ENCODE measurements around the gene CCM2.

Gene CCM2

DNA sequence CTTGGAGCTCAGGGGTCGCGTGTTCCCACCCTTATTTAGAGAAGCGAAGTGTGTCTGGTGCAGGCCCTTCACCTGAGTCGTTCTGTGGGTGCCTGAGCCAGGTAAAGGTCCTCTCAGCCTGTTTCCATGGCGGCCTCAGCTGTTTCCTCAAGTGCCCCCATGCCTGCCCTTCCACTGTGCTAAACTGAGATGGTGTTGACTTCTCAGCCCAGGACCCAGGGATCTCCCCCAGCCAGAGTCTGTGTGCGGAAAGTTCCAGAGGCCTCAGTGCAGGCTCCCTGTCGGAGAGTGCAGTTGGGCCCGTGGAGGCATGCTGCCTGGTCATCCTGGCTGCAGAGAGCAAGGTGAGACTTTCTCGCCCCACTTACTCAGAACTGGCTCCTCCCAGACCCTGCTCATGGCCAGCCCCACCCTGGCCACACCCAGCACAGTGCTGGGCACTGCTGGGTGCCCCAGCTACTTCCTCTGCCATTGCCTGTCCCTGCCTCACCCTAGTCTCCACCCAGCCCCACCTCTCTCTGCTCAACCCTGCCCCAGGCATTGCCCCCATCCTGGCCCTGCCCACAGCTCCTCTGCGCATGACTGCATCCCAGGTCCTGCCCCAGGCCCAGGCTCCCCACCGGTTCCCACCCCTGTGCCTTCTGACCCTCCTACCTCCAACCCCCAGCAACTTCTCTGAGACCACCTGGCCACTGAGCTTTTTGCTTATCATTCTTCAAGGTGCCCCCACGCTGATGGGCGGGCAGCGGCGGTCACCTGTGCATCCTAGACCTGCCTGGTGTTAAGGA is 68.4 kb downstream of the CCM2 start:
- no peak for DNase-seq

DNA sequence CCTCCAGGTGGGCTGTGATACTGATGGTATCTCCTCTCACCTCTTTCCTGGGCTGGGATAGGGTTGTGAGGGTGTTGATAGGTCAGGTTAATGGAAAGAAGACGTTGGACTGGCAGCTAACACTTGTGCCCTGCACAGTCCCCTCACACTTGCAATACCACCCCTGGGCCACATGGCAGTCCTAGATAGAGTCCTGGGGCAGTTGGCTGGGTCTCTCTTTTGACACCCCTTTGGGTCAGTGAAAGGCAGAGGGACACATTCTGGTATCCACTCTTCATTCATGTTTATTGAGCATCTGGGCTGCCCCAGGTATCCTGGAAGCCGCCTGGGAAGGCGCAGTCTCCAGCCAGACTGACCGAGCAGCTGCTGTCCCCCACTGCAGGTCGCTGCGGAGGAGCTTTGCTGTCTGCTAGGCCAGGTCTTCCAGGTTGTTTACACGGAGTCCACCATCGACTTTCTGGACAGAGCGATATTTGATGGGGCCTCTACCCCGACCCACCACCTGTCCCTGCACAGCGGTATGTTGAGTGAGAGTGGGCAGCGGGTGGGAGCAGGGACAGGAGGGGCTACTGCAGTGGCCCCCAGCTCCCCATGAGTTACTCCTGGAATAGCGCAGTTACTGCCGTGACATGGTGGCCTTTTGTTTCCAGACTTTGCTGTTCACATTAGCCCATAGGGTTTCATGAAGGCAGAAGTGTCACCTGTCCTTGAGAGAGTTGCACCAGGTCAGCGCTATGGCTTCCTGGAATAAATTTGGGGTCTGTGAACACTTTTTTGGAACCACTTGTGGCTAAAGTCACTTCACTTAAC is 69.6 kb downstream of the CCM2 start:
- DNase-seq, result no peak

DNA sequence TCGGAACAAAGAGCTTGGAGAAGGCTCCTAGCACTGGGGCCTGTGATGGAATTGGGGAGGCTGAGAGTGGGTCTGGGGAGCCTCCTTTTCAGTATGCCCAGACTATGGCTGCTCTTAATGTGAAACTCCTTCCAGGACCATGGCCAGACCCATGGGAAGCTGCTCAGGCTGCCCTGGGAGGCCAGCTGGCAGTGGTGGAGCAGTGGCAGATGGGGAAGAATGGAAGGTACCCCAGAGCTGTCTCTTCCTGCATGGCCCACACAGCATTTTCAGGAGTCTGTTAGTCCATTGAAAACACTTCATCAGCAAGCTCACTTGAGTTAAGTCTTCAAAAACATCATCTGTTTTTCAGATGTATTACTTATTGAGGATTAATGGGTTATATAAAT is 70.2 kb downstream of the CCM2 start:
- no peak for DNase-seq

DNA sequence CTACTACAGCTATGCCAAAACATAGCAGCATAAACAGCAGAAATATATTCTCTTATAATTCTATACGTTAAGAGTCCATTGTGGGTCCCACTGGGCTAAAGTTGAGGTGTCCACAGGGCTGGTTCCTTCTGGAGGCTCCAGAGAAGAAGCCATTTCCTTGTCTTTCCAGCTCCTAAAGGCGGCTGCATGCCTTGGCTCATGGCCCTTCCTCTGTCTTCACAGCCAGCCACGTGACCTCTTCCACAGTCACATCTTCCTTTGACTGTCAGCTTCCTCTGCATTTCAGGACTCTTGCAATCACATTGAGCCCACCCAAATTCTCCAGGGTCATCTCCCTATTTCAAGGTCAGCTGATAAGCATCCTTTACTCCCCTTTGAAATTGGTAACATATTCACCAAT is 71.5 kb downstream of the CCM2 start:
- DNase-seq, result no peak

DNA sequence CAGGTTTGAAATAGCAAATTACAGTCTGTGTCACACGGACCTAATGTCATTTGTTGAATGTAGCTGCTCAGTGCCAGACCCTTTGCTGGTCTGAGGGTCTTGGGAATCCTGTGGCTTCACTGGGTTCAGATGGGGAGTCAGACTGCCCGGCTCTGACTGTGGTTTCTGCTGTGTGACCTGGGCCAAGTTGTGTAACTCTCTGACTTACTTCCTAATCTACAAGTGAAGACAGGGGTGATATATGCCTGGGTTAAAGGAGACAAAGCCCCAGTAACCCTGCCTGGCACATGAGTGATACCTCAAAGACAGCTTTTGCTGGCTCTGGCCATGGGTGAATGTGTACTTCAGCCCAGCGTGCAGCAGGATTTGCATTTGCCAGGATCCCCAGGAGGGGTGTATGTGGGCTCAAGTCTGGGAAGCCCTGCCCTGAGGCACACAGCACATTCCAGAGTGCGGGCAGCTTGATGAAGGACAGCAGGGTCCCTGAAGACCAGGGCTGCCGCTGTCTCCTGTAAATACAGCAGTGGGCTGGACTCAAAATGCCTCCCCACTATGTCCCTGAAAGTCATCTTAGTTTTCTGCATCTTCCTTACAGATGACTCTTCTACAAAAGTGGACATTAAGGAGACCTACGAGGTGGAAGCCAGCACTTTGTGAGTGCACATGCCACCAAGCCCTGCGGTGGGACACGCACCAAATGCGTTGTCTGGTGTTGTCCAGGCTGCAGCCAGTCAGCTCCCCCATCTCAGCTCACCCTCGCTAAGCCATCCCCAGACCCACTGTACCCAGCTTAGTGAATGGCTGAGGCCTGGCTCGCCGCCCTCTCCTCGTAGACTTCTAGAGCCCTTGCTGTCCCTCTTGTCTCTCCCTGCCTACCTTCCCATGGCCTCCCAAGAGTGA is 72.4 kb downstream of the CCM2 start:
- DNase-seq, result no peak

DNA sequence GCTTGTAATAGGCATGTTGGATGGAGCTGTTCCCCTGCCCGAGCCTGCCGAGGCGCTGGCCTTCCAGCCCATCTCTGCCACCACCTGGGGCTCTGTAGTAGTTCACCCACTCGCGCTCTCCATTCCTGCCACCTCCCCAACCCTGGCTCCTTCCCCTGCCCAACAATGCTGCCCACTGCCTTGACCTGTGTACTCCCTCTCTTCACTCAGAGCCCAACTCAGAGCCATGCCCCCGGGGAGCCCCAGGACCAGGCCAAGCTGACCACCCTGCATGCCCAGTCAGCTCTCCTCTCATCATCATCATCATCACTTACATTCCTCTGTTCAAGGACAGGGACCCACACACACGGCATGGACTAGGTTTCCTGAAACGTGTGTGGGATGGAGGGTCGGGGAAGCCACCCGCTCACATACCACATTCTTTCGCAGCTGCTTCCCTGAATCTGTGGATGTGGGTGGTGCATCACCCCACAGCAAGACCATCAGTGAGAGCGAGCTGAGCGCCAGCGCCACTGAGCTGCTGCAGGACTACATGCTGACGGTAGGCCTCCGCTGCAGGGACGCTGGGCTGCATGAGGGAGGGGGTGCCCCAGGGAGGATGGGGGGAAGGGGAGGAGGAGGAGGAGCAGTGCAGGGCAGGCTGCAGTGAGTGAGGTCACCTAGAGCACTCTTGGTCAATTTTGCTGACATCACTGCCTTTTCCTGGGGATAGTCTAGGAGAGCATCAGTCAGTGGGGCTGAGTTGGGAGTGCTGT is 73.2 kb downstream of the CCM2 start:
- no peak for DNase-seq

DNA sequence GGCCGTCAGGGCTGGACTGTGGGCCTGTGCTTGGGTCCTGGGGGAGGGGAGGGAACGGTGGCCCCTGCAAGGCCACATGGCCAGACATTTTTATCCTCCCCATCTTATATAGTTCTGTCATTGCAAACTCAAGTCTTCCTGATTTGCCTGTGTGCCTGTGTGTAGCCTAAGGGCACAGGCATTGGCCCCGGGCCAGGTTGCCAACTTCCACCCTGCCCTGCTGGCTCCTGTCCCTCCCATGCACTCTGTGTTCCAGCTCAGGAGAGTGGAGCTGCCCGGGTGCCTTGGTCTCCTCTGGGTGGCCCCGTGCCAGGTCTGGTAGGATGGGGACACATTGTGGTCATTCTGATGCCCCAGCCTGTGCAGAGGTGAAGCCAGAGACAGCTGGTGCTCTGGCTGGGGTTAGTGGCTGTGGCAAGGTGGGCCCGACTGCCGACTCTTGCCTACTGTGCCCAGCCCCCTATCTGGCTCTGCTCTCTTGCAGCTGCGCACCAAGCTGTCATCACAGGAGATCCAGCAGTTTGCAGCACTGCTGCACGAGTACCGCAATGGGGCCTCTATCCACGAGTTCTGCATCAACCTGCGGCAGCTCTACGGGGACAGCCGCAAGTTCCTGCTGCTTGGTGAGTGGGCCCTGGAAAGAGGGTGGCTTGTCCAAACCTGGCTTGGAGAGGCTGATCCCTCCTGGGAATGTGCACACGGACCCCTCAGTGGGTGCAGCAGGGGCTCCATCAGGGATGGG is 74.0 kb downstream of the CCM2 start:
- DNase-seq, result no peak

DNA sequence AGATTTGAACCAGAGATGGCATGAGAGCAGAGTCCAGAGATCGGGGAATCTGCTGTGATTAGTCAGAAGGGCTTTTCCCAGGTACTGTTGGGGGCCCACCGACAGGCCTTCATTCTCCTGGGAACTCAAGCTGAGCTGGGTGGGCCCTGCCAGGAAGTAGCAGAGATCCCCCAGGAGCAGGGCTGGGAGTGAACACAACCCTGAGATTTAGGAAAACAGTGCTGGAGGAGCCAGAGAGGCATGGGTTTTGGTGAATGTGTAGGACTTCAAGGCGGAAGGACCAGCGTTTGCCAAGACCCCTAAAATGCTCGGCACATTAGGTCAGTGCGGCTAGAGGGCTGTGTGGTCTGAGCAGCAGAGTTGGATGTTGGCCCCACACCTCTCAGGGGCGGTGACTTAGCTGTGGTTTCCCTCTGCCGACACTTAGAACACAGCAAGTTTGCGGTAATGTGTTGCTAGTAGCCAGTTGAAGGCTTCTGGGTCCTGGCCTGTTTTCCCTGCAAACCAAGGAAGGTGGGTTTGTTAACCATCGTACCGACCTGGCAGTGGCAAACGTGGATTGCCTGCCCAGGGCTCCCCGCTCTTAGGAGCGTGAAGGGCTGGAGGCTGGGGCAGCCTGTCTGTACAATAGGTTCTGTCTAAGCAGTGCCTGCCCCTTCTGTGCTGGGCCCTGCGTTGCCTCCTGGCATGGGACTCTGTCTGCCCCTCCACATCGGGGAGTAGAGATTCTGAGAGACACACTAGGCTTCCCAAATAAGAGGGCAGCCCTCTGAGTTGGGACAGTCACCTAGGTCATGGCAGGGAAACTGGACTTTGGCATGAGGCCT is 74.7 kb downstream of the CCM2 start:
- DNase-seq, result no peak

DNA sequence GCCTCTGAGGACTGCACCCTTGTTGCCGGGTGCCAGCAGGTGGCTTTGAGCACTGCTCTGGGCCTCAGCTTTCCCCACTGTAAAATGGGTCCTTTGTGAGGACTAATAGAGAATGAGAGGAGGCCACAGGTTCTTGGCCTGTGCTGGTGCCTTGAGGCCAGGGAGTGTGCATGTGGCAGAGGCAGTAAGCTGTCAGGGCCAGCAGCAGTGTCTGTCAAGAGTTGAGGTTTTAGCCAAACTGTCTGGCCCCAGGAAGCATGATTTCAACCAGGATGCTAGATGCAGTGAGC is 75.3 kb downstream of the CCM2 start:
- no peak for DNase-seq

DNA sequence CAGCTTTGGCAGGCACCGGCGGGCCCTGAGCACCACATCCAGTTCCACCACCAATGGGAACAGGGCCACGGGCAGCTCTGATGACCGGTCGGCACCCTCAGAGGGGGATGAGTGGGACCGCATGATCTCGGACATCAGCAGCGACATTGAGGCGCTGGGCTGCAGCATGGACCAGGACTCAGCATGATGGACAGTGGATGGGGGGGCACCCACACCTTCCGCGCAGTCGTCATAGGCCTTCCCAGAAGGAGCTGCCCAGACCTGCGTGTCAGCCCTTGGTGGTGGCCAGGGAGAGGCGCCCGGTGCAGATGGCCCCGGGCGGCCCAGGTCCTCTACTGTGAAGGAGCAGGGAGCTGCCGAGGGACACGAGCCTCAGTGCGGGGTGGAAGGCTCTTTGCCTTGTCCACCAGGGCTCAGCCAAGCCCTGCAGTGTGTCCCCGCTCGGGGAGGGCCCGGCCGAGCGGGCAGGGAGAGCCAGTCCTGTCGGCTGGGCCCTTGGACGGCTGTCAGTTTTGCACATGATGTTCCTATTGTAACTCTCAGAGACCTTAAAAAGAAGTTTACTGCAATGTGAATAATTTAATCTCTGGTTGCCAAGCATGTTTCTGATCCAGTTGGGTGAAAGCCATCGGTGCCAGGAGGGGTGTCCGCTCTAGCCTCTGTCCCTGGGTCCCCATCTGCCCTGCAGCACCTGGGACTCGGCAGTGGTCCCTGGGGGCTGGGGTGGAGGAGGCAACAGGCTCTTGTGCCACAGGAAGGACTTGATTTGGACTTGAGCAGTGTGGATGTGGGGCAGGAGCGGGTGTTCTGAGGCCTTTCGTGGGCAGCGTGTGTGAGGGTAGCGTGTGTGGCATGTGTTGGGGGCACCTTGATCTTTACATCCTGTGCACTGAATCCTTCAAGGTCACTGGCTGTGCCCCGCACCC is 76.1 kb downstream of the CCM2 start:
- DNase-seq, result no peak

DNA sequence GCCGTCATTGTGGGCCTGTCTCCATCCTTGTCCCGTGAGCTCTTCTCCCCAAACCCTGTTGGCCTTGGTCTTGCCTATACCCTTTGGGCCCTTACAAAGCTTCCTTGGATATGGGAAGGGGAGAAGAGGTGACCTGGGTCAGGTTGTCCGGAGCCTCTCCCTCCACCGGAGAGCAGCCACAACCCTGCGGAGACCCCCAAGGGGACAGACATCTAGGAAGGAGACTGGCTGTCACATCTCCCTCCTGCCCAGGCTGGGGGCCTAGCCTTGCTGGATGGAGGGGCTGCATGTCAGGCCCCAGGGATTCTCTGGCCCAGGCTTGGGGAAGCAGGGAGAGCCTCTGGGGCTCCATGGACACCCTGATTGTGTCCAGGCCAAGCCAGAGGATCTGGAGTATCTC is 76.9 kb downstream of the CCM2 start:
- DNase-seq, result no peak

DNA sequence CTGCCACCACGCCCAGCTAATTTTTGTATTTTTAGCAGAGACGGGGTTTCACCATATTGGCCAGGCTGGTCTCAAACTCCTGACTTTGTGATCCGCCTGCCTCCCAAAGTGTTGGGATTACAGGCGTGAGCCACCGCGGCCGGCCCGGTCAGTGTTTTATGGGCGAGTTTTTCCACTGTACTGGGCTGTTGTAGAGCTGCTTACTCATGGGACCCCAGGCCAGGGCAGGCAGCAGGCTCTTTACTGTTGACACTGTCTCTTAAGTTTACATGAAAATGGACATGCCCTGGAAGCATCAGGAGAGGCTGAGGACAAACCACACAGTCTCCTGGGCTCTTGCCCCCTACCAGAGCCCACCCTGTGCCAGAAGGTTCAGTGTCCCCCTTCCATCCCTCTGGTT is 77.6 kb downstream of the CCM2 start:
- DNase-seq, result no peak

DNA sequence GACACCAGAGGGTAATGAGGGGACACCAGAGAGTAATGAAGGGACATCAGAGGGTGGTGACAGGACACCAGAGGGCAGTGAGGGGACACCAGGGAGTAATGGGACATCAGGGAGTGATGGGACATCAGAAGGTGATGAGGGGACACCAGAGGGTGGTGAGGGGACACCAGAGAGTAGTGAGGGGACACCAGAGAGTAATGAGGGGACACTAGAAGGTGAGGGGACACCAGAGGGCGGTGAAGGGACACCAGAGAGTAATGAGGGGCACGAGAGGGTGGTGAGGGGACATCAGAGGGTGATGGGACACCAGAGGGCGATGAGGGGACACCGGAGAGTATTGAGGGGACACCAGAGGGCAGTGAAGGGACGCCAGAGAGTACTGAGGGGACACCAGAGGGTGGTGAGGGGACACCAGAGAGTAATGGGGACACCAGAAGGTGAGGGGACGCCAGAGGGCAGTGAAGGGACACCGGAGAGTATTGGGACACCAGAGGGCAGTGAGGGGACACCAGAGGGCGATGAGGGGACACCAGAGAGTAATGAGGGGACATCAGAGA is 78.2 kb downstream of the CCM2 start:
- no peak for DNase-seq

DNA sequence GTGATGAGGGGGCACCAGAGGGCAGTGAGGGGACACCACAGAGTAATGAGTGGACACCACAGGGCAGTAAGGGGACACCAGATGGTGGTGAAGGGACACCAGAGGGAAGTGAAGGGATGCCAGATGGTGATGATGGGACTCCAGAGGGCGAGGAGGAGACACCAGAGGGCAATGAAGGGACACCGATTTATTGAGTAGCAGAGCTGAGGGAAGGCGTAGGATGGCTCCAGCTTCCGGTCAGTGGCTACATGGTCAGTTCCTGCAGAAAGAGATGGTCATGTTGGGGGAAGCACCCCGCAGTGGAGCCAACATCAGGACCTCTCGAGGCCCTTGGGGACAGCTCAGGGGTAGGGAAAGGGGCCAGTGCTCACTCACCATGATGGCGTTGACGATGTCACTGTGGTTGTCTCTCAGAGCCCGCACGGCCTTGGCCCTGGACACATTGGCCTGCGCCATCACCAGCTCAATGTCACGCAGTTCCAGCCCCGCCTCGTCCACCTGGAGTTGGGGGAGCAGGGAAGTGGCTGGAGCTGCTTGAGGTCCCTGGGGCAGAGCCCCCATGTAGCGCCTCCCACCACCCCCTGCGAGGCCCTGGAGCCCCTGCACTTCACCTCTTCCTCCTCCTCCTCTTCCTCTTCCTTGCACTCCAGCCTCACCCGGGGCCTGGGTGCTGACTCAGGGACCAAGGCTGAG is 80.4 kb downstream of the CCM2 start:
- no peak for DNase-seq

DNA sequence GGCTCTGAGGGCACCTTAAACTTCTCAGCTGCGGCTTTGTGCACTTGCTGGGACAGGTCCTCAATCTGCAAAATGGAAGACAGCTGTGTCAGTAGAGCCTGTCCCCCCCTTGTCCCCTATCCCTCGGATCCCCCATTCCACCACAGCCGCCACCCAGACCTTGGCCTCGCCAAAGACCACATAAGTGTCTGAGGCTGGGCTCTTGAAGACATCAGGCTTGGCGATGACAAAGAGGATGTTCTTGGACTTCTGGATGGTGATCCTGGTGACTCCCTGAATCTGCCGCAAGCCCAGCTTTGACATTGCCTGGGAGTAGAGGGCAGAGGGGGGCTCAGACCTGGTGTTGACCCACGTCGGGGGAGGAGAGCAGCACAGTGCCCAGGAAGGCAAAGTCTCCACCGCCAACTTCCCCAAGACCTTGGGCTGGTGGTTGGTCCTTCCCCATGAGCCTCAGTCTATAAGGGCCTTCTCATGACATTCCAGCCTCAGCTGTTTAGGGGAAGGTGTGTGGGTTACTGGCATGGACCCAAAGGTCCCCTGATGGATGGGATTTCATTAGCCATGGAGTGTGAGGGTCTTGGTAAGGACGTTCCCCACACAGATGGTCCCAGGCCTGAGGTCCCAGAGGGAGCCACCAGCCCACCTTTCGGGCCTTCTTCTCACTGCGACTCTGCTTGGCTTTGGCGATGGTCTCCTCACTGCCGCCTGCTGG is 81.1 kb downstream of the CCM2 start:
- DNase-seq, result no peak

DNA sequence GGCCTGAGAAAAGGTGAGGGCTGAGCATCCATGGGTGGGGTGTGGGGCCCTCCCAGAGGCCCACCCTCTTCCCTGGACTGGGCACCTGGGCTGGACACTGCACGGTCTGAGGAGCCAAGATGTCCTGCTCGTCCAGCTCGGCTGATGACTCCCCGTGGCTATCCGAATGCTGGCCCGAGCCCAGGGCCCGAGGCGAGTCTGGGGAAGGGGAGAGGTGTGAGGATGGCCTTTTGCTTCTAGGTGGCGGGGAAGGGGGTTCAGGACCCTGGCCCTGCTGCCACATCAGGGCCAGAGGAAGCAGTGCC is 81.6 kb downstream of the CCM2 start:
- DNase-seq, result no peak

DNA sequence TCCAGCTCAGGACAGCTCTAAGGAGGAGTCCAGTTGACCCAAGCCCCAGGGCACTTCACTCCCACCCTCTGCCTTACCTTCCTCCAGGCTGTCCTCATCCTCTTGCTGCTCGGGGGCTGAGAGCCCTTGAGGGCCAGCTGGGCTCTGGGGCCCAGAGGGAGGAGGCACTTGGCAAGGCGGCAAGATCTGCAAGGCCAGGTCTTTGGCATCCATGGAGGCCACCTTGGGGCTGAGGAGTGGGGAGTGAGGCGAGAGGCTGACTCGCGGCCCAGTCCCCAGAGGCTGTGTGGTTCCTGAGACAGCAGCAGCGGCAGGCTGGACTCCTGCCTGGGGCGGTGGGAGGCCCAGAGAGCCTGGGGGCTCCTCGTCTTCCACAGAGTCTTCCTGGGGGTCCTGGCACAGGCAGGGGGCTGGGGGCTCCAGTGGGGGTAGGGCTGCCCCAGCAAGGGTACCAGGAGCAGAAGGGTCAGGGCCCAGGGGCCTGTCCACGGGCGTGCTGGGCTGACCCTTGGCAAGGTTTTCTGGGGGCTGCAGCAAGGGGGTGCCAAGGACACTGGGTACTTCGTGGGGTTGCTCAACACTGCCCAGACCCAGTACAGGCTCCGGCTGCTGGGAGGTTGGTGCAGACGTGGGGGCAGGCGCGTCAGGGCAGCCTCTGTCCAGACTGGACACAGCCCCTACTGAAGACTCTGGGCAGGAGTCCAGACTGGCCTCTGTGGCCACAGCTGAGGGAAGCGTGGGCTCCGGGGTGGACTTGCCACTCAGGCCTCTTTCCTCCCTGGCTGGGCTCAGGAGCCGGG is 82.2 kb downstream of the CCM2 start:
- DNase-seq, result no peak

DNA sequence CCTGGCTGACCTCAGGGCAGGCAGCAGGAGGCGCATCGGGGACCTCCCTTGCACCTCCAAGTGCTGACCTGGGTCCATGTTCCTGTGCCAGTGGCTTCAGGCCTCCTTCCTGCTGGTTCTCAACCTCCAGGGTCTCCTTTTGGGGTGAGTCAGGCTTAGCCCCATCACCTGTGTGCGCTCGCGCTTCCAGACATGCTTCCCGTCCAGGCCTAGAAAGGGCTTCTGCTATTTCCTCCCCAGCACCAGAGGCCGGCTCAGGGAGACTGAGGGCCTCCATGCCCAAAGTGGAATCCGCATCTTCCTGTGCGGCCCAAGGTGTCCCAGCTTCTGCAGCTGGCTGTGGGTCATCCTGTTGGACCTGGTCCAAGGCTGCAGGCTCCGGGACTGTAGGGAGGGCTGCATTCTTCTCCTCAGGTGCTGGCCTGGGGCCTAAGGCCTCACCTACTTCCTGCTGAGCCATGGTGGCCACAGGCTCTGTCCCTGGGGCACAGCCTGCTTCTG is 82.9 kb downstream of the CCM2 start:
- DNase-seq, result no peak

Data from stimulated activated CD4-positive, alpha-beta T cell treated with anti-CD3 and anti-CD28 coated beads, Interleukin-4, amount 100 ng/mL, for 1 hour (primary cell).